Natural killer cell (primary cell): ENCODE results near the gene MCOLN2. TPM values are rescaled to one million over a fixed set of nuclear protein-coding genes. Genes with fewer than 3 reads are reported as not detected.

Experiments used
- ATAC-seq, 3 donors: fragments of 150-1000 bp in 2 of 3; fragments of 200-7000 bp in 1 of 3; cut with Tn5 transposase; 1 replicate in 1 of 3; 2 replicates in 2 of 3; pipeline ENCODE4 v1.10.0; 2021; ENCODE audit warnings: mild to moderate bottlenecking in 2 of 3, moderate library complexity in 2 of 3
- DNase-seq, 2 donors: peaks; one replicate each; pipeline versions ENCODE4 v3.0.0 to v3.0.0-alpha.2; 2013 to 2021; ENCODE audit warnings: mixed read lengths in 1 of 2
- H3K27ac ChIP-seq: one replicate; pipeline ENCODE4 v1.5.1; 2013; ENCODE audit warnings: mild to moderate bottlenecking, low read length
- H3K27me3 ChIP-seq: one replicate; pipeline ENCODE4 v1.6.1; 2013; ENCODE audit warnings: low read length; ENCODE audit not compliant: control insufficient read depth, insufficient read depth
- H3K36me3 ChIP-seq: one replicate; pipeline ENCODE4 v1.6.1; 2013; ENCODE audit warnings: low read length; ENCODE audit not compliant: control insufficient read depth, insufficient read depth
- H3K4me1 ChIP-seq: one replicate; pipeline ENCODE4 v1.6.1; 2013; ENCODE audit warnings: low read length; ENCODE audit not compliant: control insufficient read depth, insufficient read depth
- H3K4me3 ChIP-seq: one replicate; pipeline ENCODE4 v1.5.1; 2013; ENCODE audit warnings: low read length
- H3K9me3 ChIP-seq: one replicate; pipeline ENCODE4 v1.6.1; 2013; ENCODE audit warnings: low read length; ENCODE audit not compliant: control insufficient read depth, insufficient read depth
- H3K27ac Mint-ChIP-seq, 2 donors: one replicate each; pipeline ENCODE4 v1.8.0; 2022; ENCODE audit warnings: mild to moderate bottlenecking in 2 of 2, mixed read lengths in 2 of 2, moderate library complexity in 1 of 2
- H3K27me3 Mint-ChIP-seq, 2 donors: one replicate each; pipeline ENCODE4 v1.8.0; 2022; ENCODE audit warnings: low read depth in 2 of 2, mixed read lengths in 2 of 2
- H3K36me3 Mint-ChIP-seq: one replicate; pipeline ENCODE4 v1.8.0; 2022; ENCODE audit warnings: mixed read lengths
- H3K4me1 Mint-ChIP-seq, 2 donors: one replicate each; pipeline ENCODE4 v1.8.0; 2022; ENCODE audit warnings: mixed read lengths in 2 of 2
- H3K4me3 Mint-ChIP-seq: one replicate; pipeline ENCODE4 v1.8.0; 2022; ENCODE audit warnings: mild to moderate bottlenecking, moderate library complexity, mixed read lengths
- H3K9me3 Mint-ChIP-seq, 2 donors: one replicate each; pipeline ENCODE4 v1.8.0; 2022; ENCODE audit warnings: mixed read lengths in 2 of 2
- CTCF ChIP-seq: fragments of 200-600 bp; IDR thresholded peaks from one replicate; pipeline ENCODE4 v1.8.0; 2022; ENCODE audit warnings: antibody characterized with exemption
- WGBS: methylation state at CpG from one replicate; pipeline ENCODE4 v1.1.7; 2013; ENCODE audit warnings: missing lambda C conversion rate; ENCODE audit not compliant: insufficient coverage; 5-methylcytosine and 5-hydroxymethylcytosine counted together
- intact Hi-C: fragments of 100-400 bp; cut with micrococcal nuclease; formaldehyde crosslinking; loops from one replicate; pipeline ENCODE4 v1.14.2; 2022
- total RNA-seq, 4 donors: library from RNA; stranded (reverse); fragments of 120-200 nt in 1 of 4; gene quantifications; one replicate each; pipeline versions ENCODE4 v1.2.3 to v1.2.4, GENCODE V29; 2013 to 2022

The MCOLN2 gene
- total RNA-seq, 3 donors from 2014 or later (not counting 1 experiment from before 2014, with no cell fraction given): 0.84 to 23.9 (median 3.8) TPM

GRCh38 chr1:84956655-84957054, 40.3 kb downstream of the MCOLN2 start:
- Mint-ChIP-seq H3K36me3 (no peaks in the 10 kb centered on the region), H3K27ac (no peak overlapping the region), H3K9me3 (no peaks in the 10 kb centered on the region), H3K27me3 (peaks cover 13 to 62% of the 10 kb centered on the region in 2 donors), H3K4me3 (no peak overlapping the region), H3K4me1 (no peaks in the 10 kb centered on the region)
- intact Hi-C loops: no loop called here
- H3K9me3 ChIP-seq: no peaks in the 10 kb centered on the region
- 94% methylated on average over 6 of the region's 6 CpGs for WGBS
- no peak for ATAC-seq
- no peak overlapping the region for H3K4me3 ChIP-seq
- DNase-seq: no peak
- TF ChIP-seq CTCF: no peak
- no peaks in the 10 kb centered on the region for H3K36me3 ChIP-seq
- H3K4me1 ChIP-seq: no peaks in the 10 kb centered on the region
- H3K27ac ChIP-seq: no peak overlapping the region
- no peaks in the 10 kb centered on the region for H3K27me3 ChIP-seq

- H3K9me3 ChIP-seq: no peaks in the 10 kb centered on the region
- no peak for TF ChIP-seq CTCF
- no peaks in the 10 kb centered on the region for H3K36me3 Mint-ChIP-seq
These were observed 40.8 kb downstream of the MCOLN2 start for GRCh38 chr1:84956097-84956496.

GRCh38 chr1:84949664-84950063, 47.2 kb downstream of the MCOLN2 start:
- Histone ChIP-seq H3K9me3 (peaks cover 4% of the 10 kb centered on the region), H3K27me3 (no peaks in the 10 kb centered on the region), H3K4me3 (no peak overlapping the region), H3K27ac (no peak overlapping the region), H3K36me3 (no peaks in the 10 kb centered on the region), H3K4me1 (peaks cover 8% of the 10 kb centered on the region)
- DNase-seq (no peak), ATAC-seq (no peak)
- Mint-ChIP-seq H3K4me3 (no peak overlapping the region), H3K9me3 (no peaks in the 10 kb centered on the region), H3K27me3 (peaks cover 9 to 42% of the 10 kb centered on the region in 2 donors), H3K27ac (no peak overlapping the region), H3K4me1 (peaks cover 9 to 12% of the 10 kb centered on the region in 2 donors), H3K36me3 (peaks cover 15% of the 10 kb centered on the region)
- TF ChIP-seq CTCF: no peak
- intact Hi-C loops: no loop called here

More at GRCh38 chr1:84956097-84956496, 40.8 kb downstream of the MCOLN2 start:
- H3K4me3 Mint-ChIP-seq: no peak overlapping the region
- DNase-seq (no peak), ATAC-seq (no peak)
- no peaks in the 10 kb centered on the region for H3K4me1 Mint-ChIP-seq
- Histone ChIP-seq H3K4me1 (no peaks in the 10 kb centered on the region), H3K4me3 (no peak overlapping the region), H3K27ac (no peak overlapping the region), H3K27me3 (no peaks in the 10 kb centered on the region), H3K36me3 (no peaks in the 10 kb centered on the region)
- H3K9me3 Mint-ChIP-seq: no peaks in the 10 kb centered on the region
- 94% methylated on average over 6 of the region's 6 CpGs for WGBS
- intact Hi-C loops: no loop called here
- peaks cover 14 to 61% of the 10 kb centered on the region in 2 donors for H3K27me3 Mint-ChIP-seq
- no peak overlapping the region for H3K27ac Mint-ChIP-seq
